ENCODE data around the gene TFG.

TFG gene

GRCh38 chr3:100776097-100776729, 66.9 kb downstream of the TFG start:
- TF ChIP-seq, protein P1, sequence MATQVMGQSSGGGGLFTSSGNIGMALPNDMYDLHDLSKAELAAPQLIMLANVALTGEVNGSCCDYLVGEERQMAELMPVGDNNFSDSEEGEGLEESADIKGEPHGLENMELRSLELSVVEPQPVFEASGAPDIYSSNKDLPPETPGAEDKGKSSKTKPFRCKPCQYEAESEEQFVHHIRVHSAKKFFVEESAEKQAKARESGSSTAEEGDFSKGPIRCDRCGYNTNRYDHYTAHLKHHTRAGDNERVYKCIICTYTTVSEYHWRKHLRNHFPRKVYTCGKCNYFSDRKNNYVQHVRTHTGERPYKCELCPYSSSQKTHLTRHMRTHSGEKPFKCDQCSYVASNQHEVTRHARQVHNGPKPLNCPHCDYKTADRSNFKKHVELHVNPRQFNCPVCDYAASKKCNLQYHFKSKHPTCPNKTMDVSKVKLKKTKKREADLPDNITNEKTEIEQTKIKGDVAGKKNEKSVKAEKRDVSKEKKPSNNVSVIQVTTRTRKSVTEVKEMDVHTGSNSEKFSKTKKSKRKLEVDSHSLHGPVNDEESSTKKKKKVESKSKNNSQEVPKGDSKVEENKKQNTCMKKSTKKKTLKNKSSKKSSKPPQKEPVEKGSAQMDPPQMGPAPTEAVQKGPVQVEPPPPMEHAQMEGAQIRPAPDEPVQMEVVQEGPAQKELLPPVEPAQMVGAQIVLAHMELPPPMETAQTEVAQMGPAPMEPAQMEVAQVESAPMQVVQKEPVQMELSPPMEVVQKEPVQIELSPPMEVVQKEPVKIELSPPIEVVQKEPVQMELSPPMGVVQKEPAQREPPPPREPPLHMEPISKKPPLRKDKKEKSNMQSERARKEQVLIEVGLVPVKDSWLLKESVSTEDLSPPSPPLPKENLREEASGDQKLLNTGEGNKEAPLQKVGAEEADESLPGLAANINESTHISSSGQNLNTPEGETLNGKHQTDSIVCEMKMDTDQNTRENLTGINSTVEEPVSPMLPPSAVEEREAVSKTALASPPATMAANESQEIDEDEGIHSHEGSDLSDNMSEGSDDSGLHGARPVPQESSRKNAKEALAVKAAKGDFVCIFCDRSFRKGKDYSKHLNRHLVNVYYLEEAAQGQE (IDR thresholded peaks at IDR 0.05; ENCODE audit: insufficient replicate concordance, low read depth), result no peak
- TF ChIP-seq SPI1 (IDR thresholded peaks at IDR 0.05; ENCODE audit: borderline replicate concordance, low read depth), result no peak
- TF ChIP-seq, protein P2, sequence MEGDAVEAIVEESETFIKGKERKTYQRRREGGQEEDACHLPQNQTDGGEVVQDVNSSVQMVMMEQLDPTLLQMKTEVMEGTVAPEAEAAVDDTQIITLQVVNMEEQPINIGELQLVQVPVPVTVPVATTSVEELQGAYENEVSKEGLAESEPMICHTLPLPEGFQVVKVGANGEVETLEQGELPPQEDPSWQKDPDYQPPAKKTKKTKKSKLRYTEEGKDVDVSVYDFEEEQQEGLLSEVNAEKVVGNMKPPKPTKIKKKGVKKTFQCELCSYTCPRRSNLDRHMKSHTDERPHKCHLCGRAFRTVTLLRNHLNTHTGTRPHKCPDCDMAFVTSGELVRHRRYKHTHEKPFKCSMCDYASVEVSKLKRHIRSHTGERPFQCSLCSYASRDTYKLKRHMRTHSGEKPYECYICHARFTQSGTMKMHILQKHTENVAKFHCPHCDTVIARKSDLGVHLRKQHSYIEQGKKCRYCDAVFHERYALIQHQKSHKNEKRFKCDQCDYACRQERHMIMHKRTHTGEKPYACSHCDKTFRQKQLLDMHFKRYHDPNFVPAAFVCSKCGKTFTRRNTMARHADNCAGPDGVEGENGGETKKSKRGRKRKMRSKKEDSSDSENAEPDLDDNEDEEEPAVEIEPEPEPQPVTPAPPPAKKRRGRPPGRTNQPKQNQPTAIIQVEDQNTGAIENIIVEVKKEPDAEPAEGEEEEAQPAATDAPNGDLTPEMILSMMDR (IDR thresholded peaks at IDR 0.05; ENCODE audit: insufficient read depth, low read length), result no peak
- TF ChIP-seq POLR2AphosphoS5 (IDR thresholded peaks at IDR 0.05; ENCODE audit: low read depth), result no peak
- TF ChIP-seq GABPA (IDR thresholded peaks at IDR 0.05; ENCODE audit: low read depth), result no peak
- no peak overlapping the region for H3K4me3 ChIP-seq (replicated peaks; ENCODE audit: insufficient read depth, low read length)
- H3K27me3 ChIP-seq (ENCODE audit: insufficient read depth, poor library complexity, severe bottlenecking), result no peaks in the 10 kb centered on the region
- no peak for DNase-seq (ENCODE audit: low read depth in 1 of 2, low spot score in 1 of 2)
- H3K27ac ChIP-seq (replicated peaks), result no peak overlapping the region

DNA sequence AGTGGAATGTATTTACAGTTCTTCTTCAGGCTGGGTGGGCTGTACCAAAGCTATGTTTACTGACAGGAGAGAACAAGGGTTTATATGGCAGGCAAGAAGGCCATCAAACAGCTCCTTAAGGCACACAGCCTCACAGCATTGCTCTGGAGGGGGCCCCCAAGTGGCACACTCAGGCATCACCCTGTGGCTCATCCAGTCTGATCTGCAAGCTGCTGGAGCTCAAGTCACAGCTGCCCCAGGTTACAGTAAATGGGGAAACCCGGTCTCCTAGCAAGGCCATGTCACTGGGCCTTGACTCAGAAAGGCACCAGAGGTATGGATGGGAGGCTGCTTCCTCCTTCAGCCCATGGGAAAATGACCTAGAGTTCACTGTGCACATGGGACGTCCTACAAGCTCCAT, 67.5 kb downstream of the TFG start:
- no peak overlapping the region for H3K27ac ChIP-seq (replicated peaks)
- DNase-seq (ENCODE audit: low read depth in 1 of 2, low spot score in 1 of 2), result no peak
- H3K4me3 ChIP-seq (replicated peaks; ENCODE audit: insufficient read depth, low read length), result no peak overlapping the region
- H3K27me3 ChIP-seq (ENCODE audit: insufficient read depth, poor library complexity, severe bottlenecking), result no peaks in the 10 kb centered on the region
- TF ChIP-seq, protein P2 (IDR thresholded peaks at IDR 0.05; ENCODE audit: insufficient read depth, low read length), result no peak

- H3K27me3 ChIP-seq (ENCODE audit: insufficient read depth, poor library complexity, severe bottlenecking), result no peaks in the 10 kb centered on the region
- no peak for DNase-seq (ENCODE audit: low read depth in 1 of 2, low spot score in 1 of 2)
- TF ChIP-seq, protein P1 (IDR thresholded peaks at IDR 0.05; ENCODE audit: insufficient replicate concordance, low read depth), result no peak
- no peak for TF ChIP-seq SPI1 (IDR thresholded peaks at IDR 0.05; ENCODE audit: borderline replicate concordance, low read depth)
- H3K4me3 ChIP-seq (replicated peaks; ENCODE audit: insufficient read depth, low read length), result no peak overlapping the region
- no peak overlapping the region for H3K27ac ChIP-seq (replicated peaks)
Observed at GRCh38 chr3:100777271-100777670, 68.0 kb downstream of the TFG start.

- no peak overlapping the region for H3K4me3 ChIP-seq (replicated peaks; ENCODE audit: insufficient read depth, low read length)
- TF ChIP-seq, protein P1 (IDR thresholded peaks at IDR 0.05; ENCODE audit: insufficient replicate concordance, low read depth), result no peak
- TF ChIP-seq POLR2AphosphoS5 (IDR thresholded peaks at IDR 0.05; ENCODE audit: low read depth), result no peak
- no peak for TF ChIP-seq SPI1 (IDR thresholded peaks at IDR 0.05; ENCODE audit: borderline replicate concordance, low read depth)
- TF ChIP-seq, protein P2 (IDR thresholded peaks at IDR 0.05; ENCODE audit: insufficient read depth, low read length), result no peak
- TF ChIP-seq GABPA (IDR thresholded peaks at IDR 0.05; ENCODE audit: low read depth), result no peak
- no peak for DNase-seq (ENCODE audit: low read depth in 1 of 2, low spot score in 1 of 2)
- H3K27ac ChIP-seq (replicated peaks), result no peak overlapping the region
- no peaks in the 10 kb centered on the region for H3K27me3 ChIP-seq (ENCODE audit: insufficient read depth, poor library complexity, severe bottlenecking)
Observed at GRCh38 chr3:100779480-100779879, 70.2 kb downstream of the TFG start.
